SK-N-SH (cell line): ENCODE measurements around the gene MYH1. TPM values are rescaled to one million over a fixed set of nuclear protein-coding genes. Genes with fewer than 3 reads are reported as not detected.

Experiments used
- CTCF ChIA-PET: fragments of 300-600, 350-600 bp; formaldehyde crosslinking; extraction: SDS; loops from one replicate; lab custom pipeline; 2021; lab: Yijun Ruan, JAX
- POLR2A ChIA-PET: fragments of 350-600 bp; sonication (Branson Sonifier 250); formaldehyde crosslinking; extraction: SDS; loops from one replicate; lab custom pipeline; 2020; ENCODE audit warnings: antibody characterized with exemption, inconsistent platforms; lab: Yijun Ruan, JAX
- DNase-seq: peaks from one replicate; pipeline ENCODE4 v3.0.0; 2012
- H2AFZ ChIP-seq: fragments of 200-600 bp; sonication (generic); 2 replicates; pipeline ENCODE4 v1.8.1; 2016; ENCODE audit warnings: antibody characterized with exemption, mild to moderate bottlenecking, low read depth
- H3F3A ChIP-seq: fragments of 200-600 bp; sonication (generic); replicated peaks from 2 replicates; pipeline ENCODE3; 2016; ENCODE audit warnings: antibody characterized with exemption, mild to moderate bottlenecking; ENCODE audit not compliant: insufficient read depth
- H3K27ac ChIP-seq, 2 experiments: fragments of 200-500 bp in 1 of 2; fragments of 200-600 bp in 1 of 2; sonication (Bioruptor generic) in 1 of 2; sonication (generic), shearing (Covaris generic) in 1 of 2; 2 replicates each; pipeline versions ENCODE4 v1.5.1 to v1.6.1; 2014 to 2016; ENCODE audit warnings: low read depth in 2 of 2, inconsistent platforms in 1 of 2, low read length in 1 of 2, mild to moderate bottlenecking in 1 of 2, mixed read lengths in 1 of 2
- H3K27me3 ChIP-seq: fragments of 200-600 bp; sonication (generic), shearing (Covaris generic); 2 replicates; pipeline ENCODE4 v1.6.1; 2016; ENCODE audit warnings: mixed run types; ENCODE audit not compliant: insufficient read depth
- H3K36me3 ChIP-seq, 2 experiments: fragments of 200-500 bp in 1 of 2; fragments of 200-600 bp in 1 of 2; sonication (Bioruptor generic) in 1 of 2; sonication (generic) in 1 of 2; replicated peaks in 1 of 2; 2 replicates each; pipeline versions ENCODE3 to v1.5.1; 2014 to 2016; ENCODE audit warnings: low read length in 1 of 2, mild to moderate bottlenecking in 1 of 2; ENCODE audit not compliant: insufficient read depth in 2 of 2, control insufficient read depth in 1 of 2
- H3K4me1 ChIP-seq, 2 experiments: fragments of 200-500 bp in 1 of 2; fragments of 200-600 bp in 1 of 2; sonication (Bioruptor generic) in 1 of 2; sonication (generic), shearing (Covaris generic) in 1 of 2; 2 replicates each; pipeline versions ENCODE4 v1.5.1 to v1.6.1; 2014 to 2016; ENCODE audit warnings: low read depth in 1 of 2, low read length in 1 of 2, mixed run types in 1 of 2; ENCODE audit not compliant: insufficient read depth in 2 of 2, control insufficient read depth in 1 of 2
- H3K4me2 ChIP-seq: fragments of 200-600 bp; sonication (generic), shearing (Covaris generic); 2 replicates; pipeline ENCODE4 v1.6.1; 2017; ENCODE audit warnings: mixed run types
- H3K4me3 ChIP-seq, 2 experiments: fragments of 200-500 bp in 1 of 2; fragments of 200-600 bp in 1 of 2; sonication (Bioruptor generic) in 1 of 2; sonication (generic), shearing (Covaris generic) in 1 of 2; 2 replicates each; pipeline versions ENCODE4 v1.5.1 to v1.8.1; 2014 to 2016; ENCODE audit warnings: low read depth in 2 of 2, inconsistent platforms in 1 of 2, low read length in 1 of 2, mild to moderate bottlenecking in 1 of 2, mixed read lengths in 1 of 2, moderate library complexity in 1 of 2
- H3K79me2 ChIP-seq: fragments of 200-600 bp; sonication (generic); 2 replicates; pipeline ENCODE4 v1.8.1; 2017; ENCODE audit warnings: mild to moderate bottlenecking; ENCODE audit not compliant: insufficient read depth
- H3K9ac ChIP-seq: fragments of 200-600 bp; sonication (generic); 2 replicates; pipeline ENCODE4 v1.6.1; 2017; ENCODE audit warnings: mixed run types
- H3K9me2 ChIP-seq: fragments of 200-600 bp; sonication (generic); 2 replicates; pipeline ENCODE4 v1.6.1; 2017; ENCODE audit warnings: mixed run types
- H3K9me3 ChIP-seq: fragments of 200-600 bp; sonication (generic); 2 replicates; pipeline ENCODE4 v1.6.1; 2017; ENCODE audit warnings: mixed run types, mild to moderate bottlenecking, moderate library complexity
- H4K20me1 ChIP-seq: fragments of 200-600 bp; sonication (generic); 2 replicates; pipeline ENCODE4 v1.6.1; 2017; ENCODE audit warnings: mild to moderate bottlenecking, mixed run types; ENCODE audit not compliant: insufficient read depth
- CTCF ChIP-seq: fragments of 200-600 bp; sonication (generic); IDR thresholded peaks from 2 replicates; pipeline ENCODE4 v1.6.1; 2017; ENCODE audit warnings: antibody characterized with exemption, mild to moderate bottlenecking, moderate library complexity
- EP300 ChIP-seq, 2 experiments: IDR thresholded peaks; 2 replicates each; pipeline versions ENCODE4 v1.4.0 to v1.6.1; 2012; ENCODE audit warnings: borderline replicate concordance in 1 of 2, low read depth in 1 of 2, low read length in 1 of 2
- EZH2phosphoT487 ChIP-seq: fragments of 200-600 bp; sonication (generic); IDR thresholded peaks from 2 replicates; pipeline ENCODE4 v1.6.1; 2017; ENCODE audit warnings: low read depth, mixed run types, mild to moderate bottlenecking, antibody characterized with exemption, moderate library complexity, borderline replicate concordance
- FOXM1 ChIP-seq: IDR thresholded peaks from 2 replicates; pipeline ENCODE4 v1.4.0; 2012; ENCODE audit warnings: low read depth, mild to moderate bottlenecking
- GABPA ChIP-seq: IDR thresholded peaks from 2 replicates; pipeline ENCODE4 v1.4.0; 2012; ENCODE audit warnings: low read depth, mild to moderate bottlenecking
- GATA2 ChIP-seq: sonication (generic); formaldehyde crosslinking; IDR thresholded peaks from 2 replicates; pipeline ENCODE4 v1.5.0; 2020; ENCODE audit warnings: mild to moderate bottlenecking, missing genetic modification reagents
- IRF3 ChIP-seq: fragments of 150-350 bp; IDR thresholded peaks from 2 replicates; pipeline ENCODE4 v1.6.1; 2016; ENCODE audit warnings: mild to moderate bottlenecking, low read depth, low read length
- MAX ChIP-seq: IDR thresholded peaks from 2 replicates; pipeline ENCODE4 v1.4.0; 2012; ENCODE audit warnings: low read depth
- RAD21 ChIP-seq: IDR thresholded peaks from 2 replicates; pipeline ENCODE4 v1.6.1; 2012; ENCODE audit warnings: mild to moderate bottlenecking, low read length
- SIN3A ChIP-seq: IDR thresholded peaks from 2 replicates; pipeline ENCODE4 v1.6.1; 2012; ENCODE audit warnings: low read depth, mild to moderate bottlenecking, low read length, moderate library complexity, borderline replicate concordance
- SMC3 ChIP-seq: IDR thresholded peaks from 2 replicates; pipeline ENCODE4 v1.6.1; 2012; ENCODE audit warnings: low read depth, low read length, improper control_type of control experiment
- TCF12 ChIP-seq: IDR thresholded peaks from 2 replicates; pipeline ENCODE4 v1.4.0; 2012
- USF1 ChIP-seq: IDR thresholded peaks from 2 replicates; pipeline ENCODE4 v1.4.0; 2012; ENCODE audit warnings: low read depth, borderline replicate concordance
- YY1 ChIP-seq: IDR thresholded peaks from 2 replicates; pipeline ENCODE4 v1.4.0; 2012; ENCODE audit warnings: low read depth, mild to moderate bottlenecking
- WGBS: methylation state at CpG from one replicate; pipeline ENCODE4 v1.1.6; 2017; ENCODE audit warnings: low lambda C conversion rate; 5-methylcytosine and 5-hydroxymethylcytosine counted together
- polyA plus RNA-seq, 3 experiments: library from polyadenylated mRNA; depleted of rRNA; stranded (reverse); fragments of >200 nt; gene quantifications; 2 replicates each; pipeline ENCODE4 v1.2.3, GENCODE V29; 2012

Gene MYH1
- polyA plus RNA-seq, 1 of the 3 experiments (the other 2 are of a cell fraction) = 0.03 TPM

GRCh38 chr17:10527419-10527818 is 9.1 kb upstream of the MYH1 start:
- POLR2A ChIA-PET = no interaction called here
- TF ChIP-seq GABPA = no peak
- no peak for TF ChIP-seq IRF3
- TF ChIP-seq SIN3A = no peak
- no peak for TF ChIP-seq GATA2
- no peak for TF ChIP-seq MAX
- no peak for TF ChIP-seq RAD21
- TF ChIP-seq EZH2phosphoT487 = no peak
- TF ChIP-seq, all 33 proteins: peak for 0
- WGBS = 8% methylated on average over 6 of the region's 6 CpGs

GRCh38 chr17:10526517-10526916 is 8.2 kb upstream of the MYH1 start:
- no peak for DNase-seq
- H2AFZ ChIP-seq = no peak overlapping the region
- H3K4me3 ChIP-seq = no peak overlapping the region
- H3K79me2 ChIP-seq = no peaks in the 10 kb centered on the region
- 2% methylated on average over 11 of the region's 11 CpGs for WGBS
- ChIA-PET CTCF (no interaction called here), POLR2A (no interaction called here)
- peaks cover 5% of the 10 kb centered on the region; the same call in 1 of the 2 replicates for H3K27me3 ChIP-seq
- H3F3A ChIP-seq = no peaks in the 10 kb centered on the region
- no peak overlapping the region for H3K4me2 ChIP-seq
- H3K9me3 ChIP-seq = no peaks in the 10 kb centered on the region; the same call in 1 of the 2 replicates
- H3K4me1 ChIP-seq = no peaks in the 10 kb centered on the region
- no peak overlapping the region for H3K27ac ChIP-seq
- no peak for TF ChIP-seq EP300 (IDR thresholded peaks at IDR 0.05; ENCODE audit: borderline replicate concordance in 1 of 2, low read depth in 1 of 2, low read length in 1 of 2)
- no peak for TF ChIP-seq GABPA
- no peak for TF ChIP-seq EZH2phosphoT487
- TF ChIP-seq CTCF = no peak
- no peak for TF ChIP-seq FOXM1
- no peak for TF ChIP-seq SMC3
- TF ChIP-seq USF1 = no peak
- TF ChIP-seq GATA2 = no peak
- TF ChIP-seq SIN3A = no peak
- no peak for TF ChIP-seq TCF12
- TF ChIP-seq YY1 = no peak
- no peaks in the 10 kb centered on the region for H3K9me2 ChIP-seq
- H4K20me1 ChIP-seq = no peaks in the 10 kb centered on the region
- no peaks in the 10 kb centered on the region for H3K36me3 ChIP-seq
- H3K9ac ChIP-seq = no peak overlapping the region

More at GRCh38 chr17:10527419-10527818, 9.1 kb upstream of the MYH1 start:
- CTCF ChIA-PET = interaction anchor here (0.5 kb wide), 1 partner anchor 39 kb away, joined by 3 read pairs; no protein-coding TSS in a partner anchor
- peaks cover 5% of the 10 kb centered on the region; the same call in 1 of the 2 replicates for H3K27me3 ChIP-seq
- H3K9me2 ChIP-seq = no peaks in the 10 kb centered on the region
- H3F3A ChIP-seq = no peaks in the 10 kb centered on the region
- H3K9me3 ChIP-seq = no peaks in the 10 kb centered on the region
- no peak overlapping the region for H3K4me3 ChIP-seq
- no peaks in the 10 kb centered on the region for H3K79me2 ChIP-seq
- H3K4me1 ChIP-seq = no peaks in the 10 kb centered on the region
- H3K4me2 ChIP-seq = no peak overlapping the region
- no peaks in the 10 kb centered on the region for H3K36me3 ChIP-seq
- H4K20me1 ChIP-seq = no peaks in the 10 kb centered on the region
- no peak overlapping the region for H3K27ac ChIP-seq
- no peak for DNase-seq
- H3K9ac ChIP-seq = no peak overlapping the region
- no peak overlapping the region for H2AFZ ChIP-seq
